GM12875 (cell line): ENCODE data around the gene SNAPC4.

Source experiments
- H3K4me3 ChIP-seq: one replicate; pipeline ENCODE4 v1.5.1; 2011; ENCODE audit warnings: low read depth, low read length, control low read depth
- TF ChIP-seq, protein P1 (sequence below): IDR thresholded peaks from 2 replicates; pipeline ENCODE4 v1.5.1; 2011; ENCODE audit warnings: low read depth, mild to moderate bottlenecking, control low read depth, inconsistent platforms, low read length, moderate library complexity, borderline replicate concordance; ENCODE audit not compliant: insufficient read depth

The SNAPC4 gene

DNA sequence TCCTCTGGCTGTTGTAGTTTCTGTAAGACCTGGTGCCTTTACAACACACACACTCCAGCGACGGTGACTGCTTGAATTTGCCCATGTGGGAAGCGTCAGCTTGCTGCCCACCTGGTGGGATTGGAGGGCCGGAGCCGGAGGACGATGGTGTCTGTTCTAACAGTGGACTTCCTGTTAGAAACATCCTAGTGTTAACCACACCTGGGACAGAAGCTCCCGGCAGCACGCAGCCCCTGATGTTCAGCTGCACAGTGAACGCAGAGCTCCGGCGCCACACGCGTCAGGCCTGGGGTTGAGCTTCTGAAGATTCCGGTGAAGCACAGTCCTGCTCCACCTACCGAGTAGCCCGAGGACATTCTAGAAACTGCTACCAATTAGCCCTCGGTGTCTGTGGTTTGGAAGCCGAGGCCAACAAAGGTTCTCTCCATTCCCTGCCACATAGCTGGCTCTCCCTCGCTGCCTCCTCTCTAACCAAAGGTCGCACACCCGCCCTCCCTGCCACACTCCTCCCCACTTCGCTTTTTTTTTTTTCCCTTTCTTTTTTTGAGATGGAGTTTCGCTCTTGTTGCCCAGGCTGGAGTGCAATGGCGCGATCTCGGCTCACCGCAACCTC is 24.9 kb upstream of the SNAPC4 start:
- no peak overlapping the region for H3K4me3 ChIP-seq
- TF ChIP-seq, protein P1, sequence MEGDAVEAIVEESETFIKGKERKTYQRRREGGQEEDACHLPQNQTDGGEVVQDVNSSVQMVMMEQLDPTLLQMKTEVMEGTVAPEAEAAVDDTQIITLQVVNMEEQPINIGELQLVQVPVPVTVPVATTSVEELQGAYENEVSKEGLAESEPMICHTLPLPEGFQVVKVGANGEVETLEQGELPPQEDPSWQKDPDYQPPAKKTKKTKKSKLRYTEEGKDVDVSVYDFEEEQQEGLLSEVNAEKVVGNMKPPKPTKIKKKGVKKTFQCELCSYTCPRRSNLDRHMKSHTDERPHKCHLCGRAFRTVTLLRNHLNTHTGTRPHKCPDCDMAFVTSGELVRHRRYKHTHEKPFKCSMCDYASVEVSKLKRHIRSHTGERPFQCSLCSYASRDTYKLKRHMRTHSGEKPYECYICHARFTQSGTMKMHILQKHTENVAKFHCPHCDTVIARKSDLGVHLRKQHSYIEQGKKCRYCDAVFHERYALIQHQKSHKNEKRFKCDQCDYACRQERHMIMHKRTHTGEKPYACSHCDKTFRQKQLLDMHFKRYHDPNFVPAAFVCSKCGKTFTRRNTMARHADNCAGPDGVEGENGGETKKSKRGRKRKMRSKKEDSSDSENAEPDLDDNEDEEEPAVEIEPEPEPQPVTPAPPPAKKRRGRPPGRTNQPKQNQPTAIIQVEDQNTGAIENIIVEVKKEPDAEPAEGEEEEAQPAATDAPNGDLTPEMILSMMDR: no peak

DNA sequence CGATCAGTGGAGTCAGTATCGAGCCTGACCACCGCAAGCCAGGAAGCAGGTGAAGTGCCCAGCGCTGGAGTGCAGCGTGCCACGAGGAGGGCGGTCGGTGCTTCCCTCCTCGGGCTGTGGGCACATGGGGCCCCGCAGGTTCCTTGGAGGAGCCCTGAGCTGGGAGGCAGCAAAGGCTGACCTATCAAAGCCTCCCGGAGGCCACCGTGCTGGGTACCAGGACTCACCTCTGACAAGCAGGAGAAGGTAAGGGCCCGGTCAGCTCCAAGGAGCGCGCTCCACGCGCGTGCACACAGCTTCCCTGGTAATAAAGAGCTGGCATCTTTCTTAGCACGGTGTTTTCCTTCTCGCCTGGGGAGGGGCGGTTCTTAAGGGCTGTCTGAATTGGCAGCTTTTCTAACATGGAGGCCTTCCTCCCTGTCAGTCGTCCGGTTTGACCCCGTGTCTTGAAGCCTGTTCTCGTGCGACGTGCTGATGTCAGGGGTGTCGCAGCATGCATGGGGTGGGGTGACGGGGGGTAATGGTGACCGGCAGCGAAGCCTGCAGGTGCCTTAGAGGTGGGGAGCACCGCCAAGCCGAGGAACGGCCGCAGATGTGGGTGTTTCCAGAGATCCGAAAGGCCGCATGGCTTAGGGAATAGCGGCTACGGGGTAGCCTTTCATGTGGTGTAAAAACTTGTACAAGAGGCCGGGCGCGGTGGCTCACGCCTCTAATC is 23.6 kb upstream of the SNAPC4 start:
- TF ChIP-seq, protein P1: no peak

DNA sequence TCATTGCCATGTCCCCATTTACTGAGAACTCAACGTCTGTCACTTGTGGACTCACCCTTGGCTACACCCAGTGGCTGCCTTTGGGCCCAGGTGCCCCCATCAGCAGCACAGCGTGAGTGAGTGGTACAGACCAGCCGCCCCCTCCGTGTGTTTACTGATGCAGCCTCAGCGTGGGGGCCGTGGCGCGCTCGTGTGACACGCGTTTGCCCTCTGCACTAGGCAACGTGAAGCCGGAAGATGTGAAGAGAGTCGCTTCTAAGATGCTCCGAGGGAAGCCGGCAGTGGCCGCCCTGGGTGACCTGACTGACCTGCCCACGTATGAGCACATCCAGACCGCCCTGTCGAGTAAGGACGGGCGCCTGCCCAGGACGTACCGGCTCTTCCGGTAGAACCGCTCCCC is 22.9 kb upstream of the SNAPC4 start:
- TF ChIP-seq, protein P1: no peak
- H3K4me3 ChIP-seq: no peak overlapping the region

More for the DNA sequence above, 23.6 kb upstream of the SNAPC4 start:
- H3K4me3 ChIP-seq: no peak overlapping the region

DNA sequence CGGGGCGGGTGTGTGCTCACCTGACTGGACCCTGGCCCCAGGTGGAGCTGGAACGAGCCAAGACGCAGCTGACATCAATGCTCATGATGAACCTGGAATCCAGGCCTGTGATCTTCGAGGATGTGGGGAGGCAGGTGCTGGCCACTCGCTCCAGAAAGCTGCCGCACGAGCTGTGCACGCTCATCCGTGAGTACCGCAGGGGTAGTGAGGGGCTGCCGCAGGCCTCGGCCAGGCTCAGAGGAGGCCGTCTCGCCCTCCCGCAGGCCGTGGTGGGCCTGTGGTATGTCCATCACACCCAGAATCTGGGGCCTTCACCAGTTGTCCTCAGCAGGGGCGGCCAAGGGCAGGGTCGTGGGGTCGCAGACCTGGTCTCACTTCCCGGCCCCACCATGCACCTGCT is 21.8 kb upstream of the SNAPC4 start:
- no peak overlapping the region for H3K4me3 ChIP-seq
- TF ChIP-seq, protein P1: no peak

DNA sequence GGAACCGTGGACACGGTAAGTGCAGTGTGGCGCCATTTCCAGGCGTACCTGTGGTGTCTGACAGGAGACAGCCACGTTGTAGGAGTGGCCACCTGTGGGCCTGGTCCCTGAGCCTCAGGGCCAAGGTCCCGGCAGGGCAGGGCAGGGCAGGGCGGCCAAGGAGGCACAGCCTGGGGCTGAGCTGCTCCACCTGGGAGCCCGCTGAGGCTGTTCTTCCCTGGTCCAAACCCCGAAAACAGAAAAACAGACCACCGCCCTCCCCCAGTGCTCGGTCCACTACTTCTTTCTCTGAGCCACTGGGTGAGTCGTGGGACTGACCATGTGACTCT is 19.1 kb upstream of the SNAPC4 start:
- TF ChIP-seq, protein P1: no peak
- H3K4me3 ChIP-seq: no peak overlapping the region

DNA sequence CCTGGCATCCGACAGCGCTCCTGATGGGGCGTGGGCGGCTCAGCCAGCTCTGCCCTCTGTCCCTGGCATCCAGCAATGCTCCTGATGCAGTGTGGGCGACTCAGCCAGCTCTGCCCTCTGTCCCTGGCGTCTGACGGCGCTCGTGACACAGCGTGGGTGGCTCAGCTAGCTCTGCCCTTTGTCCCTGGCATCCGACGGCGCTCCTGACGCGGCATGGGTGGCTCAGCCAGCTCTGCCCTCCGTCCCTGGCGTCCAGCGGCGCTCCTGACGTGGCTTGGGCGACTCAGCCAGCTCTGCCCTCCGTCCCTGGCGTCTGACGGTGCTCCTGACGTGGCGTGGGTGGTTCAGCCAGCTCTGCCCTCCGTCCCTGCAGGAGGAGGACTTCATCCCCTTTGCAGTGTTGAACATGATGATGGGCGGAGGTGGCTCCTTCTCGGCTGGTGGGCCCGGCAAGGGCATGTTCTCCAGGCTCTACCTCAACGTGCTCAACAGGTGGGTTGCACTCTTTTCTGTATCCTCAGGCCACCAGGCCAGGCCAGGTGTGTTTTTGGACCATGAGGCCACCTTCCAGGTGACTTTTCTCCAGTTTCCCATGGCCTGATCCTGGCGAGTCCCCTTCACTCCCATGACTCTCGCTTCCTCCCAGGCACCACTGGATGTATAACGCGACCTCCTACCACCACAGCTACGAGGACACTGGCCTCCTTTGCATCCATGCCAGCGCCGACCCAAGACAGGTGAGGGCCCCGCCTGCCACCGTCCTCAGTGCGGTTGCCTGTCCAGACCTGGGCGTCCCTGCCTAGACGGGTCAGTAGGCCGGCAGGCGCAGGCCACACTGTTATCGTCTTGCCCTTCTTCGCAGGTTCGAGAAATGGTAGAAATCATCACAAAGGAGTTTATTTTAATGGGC is 18.5 kb upstream of the SNAPC4 start:
- H3K4me3 ChIP-seq: no peak overlapping the region
- TF ChIP-seq, protein P1: no peak
